Measurements from ENCODE around the gene GH1. TPM values are rescaled to one million over a fixed set of nuclear protein-coding genes. Genes with fewer than 3 reads are reported as not detected.

GH1 gene
- total RNA-seq, 4 donors from 2014 or later, result not detected

DNA sequence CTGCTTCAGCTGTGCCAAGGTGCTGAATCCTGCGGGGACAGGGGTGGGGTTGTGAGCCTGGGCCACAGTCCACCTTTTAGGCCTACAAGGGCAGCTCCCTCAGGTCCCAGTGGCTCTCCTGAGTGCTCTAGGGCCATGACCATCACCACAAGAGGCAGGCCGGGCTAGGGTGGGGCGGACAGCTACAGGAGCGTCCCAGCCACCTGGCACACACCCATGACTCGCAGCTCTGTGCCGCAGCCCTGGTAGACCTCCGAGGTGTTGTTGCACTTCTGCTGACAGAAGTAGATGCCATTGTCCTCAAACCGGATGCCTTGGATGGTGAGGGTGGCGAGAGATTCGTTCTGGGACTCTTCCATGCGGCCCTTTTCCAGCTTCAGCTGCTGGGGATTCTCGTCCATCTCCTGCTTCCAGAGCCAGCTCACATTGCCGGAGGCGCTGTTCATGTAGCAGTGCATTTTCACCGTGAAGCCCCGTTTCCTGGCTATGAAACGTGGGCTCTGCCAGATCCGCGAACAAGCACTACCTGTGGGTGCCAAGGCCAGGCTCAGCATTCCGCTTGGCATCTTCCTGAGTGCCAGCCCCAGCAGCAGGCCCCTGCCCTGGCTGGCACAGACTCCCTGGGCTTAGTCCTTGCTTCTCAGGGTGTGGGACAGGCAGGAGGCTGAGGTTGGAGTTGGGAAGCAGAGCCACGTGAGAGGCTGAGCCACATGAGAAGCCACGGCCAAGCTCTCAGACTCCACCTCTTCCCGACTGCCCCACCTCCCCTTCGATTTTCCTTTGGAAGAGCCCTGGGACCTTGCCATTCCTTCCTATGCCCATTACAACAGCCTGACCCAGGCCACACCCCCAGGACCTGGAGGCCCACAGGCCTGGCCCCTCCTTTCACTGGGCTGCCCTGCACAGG, 11.5 kb upstream of the GH1 start:
- no peak for TF ChIP-seq POLR2A (IDR thresholded peaks at IDR 0.05)
- TF ChIP-seq, protein P1, sequence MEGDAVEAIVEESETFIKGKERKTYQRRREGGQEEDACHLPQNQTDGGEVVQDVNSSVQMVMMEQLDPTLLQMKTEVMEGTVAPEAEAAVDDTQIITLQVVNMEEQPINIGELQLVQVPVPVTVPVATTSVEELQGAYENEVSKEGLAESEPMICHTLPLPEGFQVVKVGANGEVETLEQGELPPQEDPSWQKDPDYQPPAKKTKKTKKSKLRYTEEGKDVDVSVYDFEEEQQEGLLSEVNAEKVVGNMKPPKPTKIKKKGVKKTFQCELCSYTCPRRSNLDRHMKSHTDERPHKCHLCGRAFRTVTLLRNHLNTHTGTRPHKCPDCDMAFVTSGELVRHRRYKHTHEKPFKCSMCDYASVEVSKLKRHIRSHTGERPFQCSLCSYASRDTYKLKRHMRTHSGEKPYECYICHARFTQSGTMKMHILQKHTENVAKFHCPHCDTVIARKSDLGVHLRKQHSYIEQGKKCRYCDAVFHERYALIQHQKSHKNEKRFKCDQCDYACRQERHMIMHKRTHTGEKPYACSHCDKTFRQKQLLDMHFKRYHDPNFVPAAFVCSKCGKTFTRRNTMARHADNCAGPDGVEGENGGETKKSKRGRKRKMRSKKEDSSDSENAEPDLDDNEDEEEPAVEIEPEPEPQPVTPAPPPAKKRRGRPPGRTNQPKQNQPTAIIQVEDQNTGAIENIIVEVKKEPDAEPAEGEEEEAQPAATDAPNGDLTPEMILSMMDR (IDR thresholded peaks at IDR 0.05), result no peak
- TF ChIP-seq EP300 (IDR thresholded peaks at IDR 0.05; ENCODE audit: low read depth), result no peak
- TF ChIP-seq POLR2AphosphoS5 (IDR thresholded peaks at IDR 0.05), result no peak
- H3K36me3 ChIP-seq, result no peaks in the 10 kb centered on the region
- WGBS, 2 donors (ENCODE audit: low coverage in 1 of 2), result 86% methylated on average over 22 of the region's 24 CpGs; no CpG with 5 or more reads in 1 of the 2 donors
- in situ Hi-C loops (cut with MboI; ENCODE audit: low pct_ligation_motif_present in 1 of 4, low pct_unique_long_range_greater_than_20kb in 1 of 4, low sequenced_read_pairs in 3 of 4), result loop anchor here in 1 of 4 donors (10.0 kb wide), 1 partner anchor 95 kb away; the partner anchor contains the start of gene ICAM2
- DNase-seq, result no peak
- peak overlapping the region in 1 of 4 donors; percentile 37 for H3K27ac ChIP-seq
- no peak overlapping the region for H3K4me3 ChIP-seq
- intact Hi-C loops (cut with DNase I; ENCODE audit: low total_unique reads), result loop anchor here (10.0 kb wide), 1 partner anchor 95 kb away; the partner anchor contains the start of gene ICAM2
- H3K4me1 ChIP-seq, result peaks cover 0 to 14% (median 3%) of the 10 kb centered on the region in 4 donors
- H3K27me3 ChIP-seq, result no peaks in the 10 kb centered on the region
- H3K9me3 ChIP-seq, result no peaks in the 10 kb centered on the region

GRCh38 chr17:63928966-63929695, 10.5 kb upstream of the GH1 start:
- peaks cover 0 to 14% (median 3%) of the 10 kb centered on the region in 4 donors for H3K4me1 ChIP-seq
- no peaks in the 10 kb centered on the region for H3K27me3 ChIP-seq
- no peaks in the 10 kb centered on the region for H3K36me3 ChIP-seq
- H3K9me3 ChIP-seq, result no peaks in the 10 kb centered on the region
- H3K27ac ChIP-seq, result no peak overlapping the region
- DNase-seq, result no peak
- 90% methylated on average over 10 of the region's 10 CpGs; no CpG with 5 or more reads in 1 of the 2 donors for WGBS, 2 donors (ENCODE audit: low coverage in 1 of 2)
- in situ Hi-C loops (cut with MboI; ENCODE audit: low pct_ligation_motif_present in 1 of 4, low pct_unique_long_range_greater_than_20kb in 1 of 4, low sequenced_read_pairs in 3 of 4), result loop anchor here in 1 of 4 donors (10.0 kb wide), 1 partner anchor 96 kb away; the partner anchor contains the start of gene ICAM2
- intact Hi-C loops (cut with DNase I; ENCODE audit: low total_unique reads), result loop anchor here (10.0 kb wide), 1 partner anchor 96 kb away; the partner anchor contains the start of gene ICAM2
- H3K4me3 ChIP-seq, result no peak overlapping the region
- TF ChIP-seq POLR2AphosphoS5 (IDR thresholded peaks at IDR 0.05) (no peak), EP300 (IDR thresholded peaks at IDR 0.05; ENCODE audit: low read depth) (no peak), POLR2A (IDR thresholded peaks at IDR 0.05) (no peak)
- TF ChIP-seq, protein P1 (IDR thresholded peaks at IDR 0.05), result no peak

GRCh38 chr17:63928172-63928666, 9.6 kb upstream of the GH1 start:
- intact Hi-C loops (cut with DNase I; ENCODE audit: low total_unique reads) (loop anchor here (10.0 kb wide), 1 partner anchor 97 kb away; the partner anchor contains the start of gene ICAM2), in situ Hi-C loops (cut with MboI; ENCODE audit: low pct_ligation_motif_present in 1 of 4, low pct_unique_long_range_greater_than_20kb in 1 of 4, low sequenced_read_pairs in 3 of 4) (loop anchor here in 1 of 4 donors (10.0 kb wide), 1 partner anchor 97 kb away; the partner anchor contains the start of gene ICAM2)
- Histone ChIP-seq H3K4me3 (no peak overlapping the region), H3K9me3 (no peaks in the 10 kb centered on the region), H3K27me3 (no peaks in the 10 kb centered on the region), H3K36me3 (no peaks in the 10 kb centered on the region), H3K27ac (no peak overlapping the region), H3K4me1 (peaks cover 0 to 14% (median 3%) of the 10 kb centered on the region in 4 donors)
- no peak for DNase-seq
- TF ChIP-seq POLR2AphosphoS5 (IDR thresholded peaks at IDR 0.05) (no peak), POLR2A (IDR thresholded peaks at IDR 0.05) (no peak), EP300 (IDR thresholded peaks at IDR 0.05; ENCODE audit: low read depth) (no peak)
- TF ChIP-seq, protein P1 (IDR thresholded peaks at IDR 0.05), result no peak
- WGBS, 2 donors (ENCODE audit: low coverage in 1 of 2), result 96% methylated on average over 10 of the region's 10 CpGs; no CpG with 5 or more reads in 1 of the 2 donors

Data from transverse colon (tissue), 4 donors.